WTC11 (cell line): Measurements from ENCODE around the gene TIE1. TPM values are rescaled to one million over a fixed set of nuclear protein-coding genes. Genes with fewer than 3 reads are reported as not detected.

Source experiments
- ATAC-seq: fragments of 200-7000 bp; cut with Tn5 transposase; 2 replicates; pipeline ENCODE4 v1.10.0; 2021; ENCODE audit warnings: mild to moderate bottlenecking, moderate library complexity
- CTCF ChIA-PET: fragments of 300-600 bp; sonication (Branson Sonifier 250); formaldehyde crosslinking; loops from one replicate; lab custom pipeline; 2021; ENCODE audit warnings: antibody characterized with exemption; lab: Charles Lee
- POLR2A ChIA-PET: fragments of 350-600 bp; sonication (Branson Sonifier 250); formaldehyde crosslinking; loops from one replicate; lab custom pipeline; 2021; ENCODE audit warnings: antibody characterized with exemption; lab: Charles Lee
- DNase-seq: peaks from one replicate; pipeline ENCODE4 v3.0.0; 2021; ENCODE audit warnings: low spot score
- H3K27ac Mint-ChIP-seq: 2 replicates; pipeline ENCODE4 v1.8.0; 2021; ENCODE audit warnings: mixed read lengths
- H3K27me3 Mint-ChIP-seq: 2 replicates; pipeline ENCODE4 v1.8.0; 2021; ENCODE audit warnings: low read depth, mild to moderate bottlenecking, moderate library complexity, mixed read lengths
- H3K36me3 Mint-ChIP-seq: 2 replicates; pipeline ENCODE4 v1.8.0; 2021; ENCODE audit warnings: mixed read lengths
- H3K4me1 Mint-ChIP-seq: 2 replicates; pipeline ENCODE4 v1.8.0; 2022; ENCODE audit warnings: mixed read lengths
- H3K4me3 Mint-ChIP-seq: 2 replicates; pipeline ENCODE4 v1.8.0; 2021; ENCODE audit warnings: mild to moderate bottlenecking, moderate library complexity, mixed read lengths
- H3K9me3 Mint-ChIP-seq: 2 replicates; pipeline ENCODE4 v1.8.0; 2021; ENCODE audit warnings: mixed read lengths
- ARID4B ChIP-seq: sonication (generic); formaldehyde crosslinking; IDR thresholded peaks from 2 replicates; pipeline ENCODE4 v1.8.0; 2023; ENCODE audit warnings: missing genetic modification reagents, mild to moderate bottlenecking, borderline replicate concordance
- ATF1 ChIP-seq: sonication (generic); formaldehyde crosslinking; IDR thresholded peaks from 2 replicates; pipeline ENCODE4 v1.8.1; 2023; ENCODE audit warnings: mild to moderate bottlenecking, moderate library complexity, missing genetic modification reagents
- ATF2 ChIP-seq: sonication (generic); formaldehyde crosslinking; IDR thresholded peaks from 2 replicates; pipeline ENCODE4 v1.8.1; 2022; ENCODE audit warnings: low read depth, missing genetic modification reagents, borderline replicate concordance
- CDX4 ChIP-seq: fragments of 250-450 bp; sonication (Bioruptor Pico); IDR thresholded peaks from 2 replicates; pipeline ENCODE4 v1.9.0; 2021; ENCODE audit warnings: moderate library complexity, mild to moderate bottlenecking, inconsistent platforms, borderline replicate concordance
- E2F1 ChIP-seq: sonication (generic); formaldehyde crosslinking; IDR thresholded peaks from 2 replicates; pipeline ENCODE4 v1.8.0; 2022; ENCODE audit warnings: mild to moderate bottlenecking, missing genetic modification reagents
- ELF4 ChIP-seq: sonication (generic); formaldehyde crosslinking; IDR thresholded peaks from 2 replicates; pipeline ENCODE4 v1.8.1; 2022; ENCODE audit warnings: low read depth, mild to moderate bottlenecking, moderate library complexity, missing genetic modification reagents
- ETV6 ChIP-seq: sonication (generic); formaldehyde crosslinking; IDR thresholded peaks from 2 replicates; pipeline ENCODE4 v1.8.1; 2022; ENCODE audit warnings: mild to moderate bottlenecking, missing genetic modification reagents
- FOXP1 ChIP-seq: sonication (generic); formaldehyde crosslinking; IDR thresholded peaks from 2 replicates; pipeline ENCODE4 v1.8.0; 2022; ENCODE audit warnings: missing genetic modification reagents, mild to moderate bottlenecking, moderate library complexity, borderline replicate concordance
- IRF1 ChIP-seq: sonication (generic); formaldehyde crosslinking; IDR thresholded peaks from 2 replicates; pipeline ENCODE4 v1.8.0; 2023; ENCODE audit warnings: missing genetic modification reagents
- IRF2 ChIP-seq: sonication (generic); formaldehyde crosslinking; IDR thresholded peaks from 2 replicates; pipeline ENCODE4 v1.8.0; 2022; ENCODE audit warnings: low read depth, missing genetic modification reagents, borderline replicate concordance
- MYBL2 ChIP-seq: sonication (generic); formaldehyde crosslinking; IDR thresholded peaks from 2 replicates; pipeline ENCODE4 v1.8.1; 2023; ENCODE audit warnings: mild to moderate bottlenecking, moderate library complexity, missing genetic modification reagents
- NR2C2 ChIP-seq: sonication (generic); formaldehyde crosslinking; IDR thresholded peaks from 2 replicates; pipeline ENCODE4 v1.8.0; 2022; ENCODE audit warnings: mild to moderate bottlenecking, missing genetic modification reagents
- SMAD3 ChIP-seq: sonication (generic); formaldehyde crosslinking; IDR thresholded peaks from 2 replicates; pipeline ENCODE4 v1.8.0; 2022; ENCODE audit warnings: missing genetic modification reagents, mild to moderate bottlenecking, borderline replicate concordance
- TP53 ChIP-seq: sonication (generic); formaldehyde crosslinking; IDR thresholded peaks from 2 replicates; pipeline ENCODE4 v1.8.1; 2023; ENCODE audit warnings: mild to moderate bottlenecking, missing genetic modification reagents
- USF1 ChIP-seq: sonication (generic); formaldehyde crosslinking; IDR thresholded peaks from 2 replicates; pipeline ENCODE4 v1.8.0; 2022; ENCODE audit warnings: mild to moderate bottlenecking, missing genetic modification reagents
- USF2 ChIP-seq: sonication (generic); formaldehyde crosslinking; IDR thresholded peaks from 2 replicates; pipeline ENCODE4 v1.8.1; 2023; ENCODE audit warnings: mild to moderate bottlenecking, missing genetic modification reagents, moderate library complexity
- ZNF138 ChIP-seq: sonication (generic); formaldehyde crosslinking; conservative IDR thresholded peaks from 2 replicates; pipeline ENCODE4 v1.8.1; 2022; ENCODE audit warnings: mild to moderate bottlenecking, moderate library complexity, missing genetic modification reagents
- ZNF532 ChIP-seq: fragments of 250-450 bp; sonication (Bioruptor Pico); IDR thresholded peaks from 2 replicates; pipeline ENCODE4 v1.9.0; 2021; ENCODE audit warnings: mild to moderate bottlenecking, borderline replicate concordance
- ZSCAN18 ChIP-seq: fragments of 250-450 bp; sonication (Bioruptor Pico); IDR thresholded peaks from 2 replicates; pipeline ENCODE4 v2.1.2; 2022; ENCODE audit warnings: mild to moderate bottlenecking, moderate library complexity
- total RNA-seq: library from RNA; stranded (reverse); gene quantifications from 3 replicates; pipeline ENCODE4 v1.2.3, GENCODE V29; 2021

Gene TIE1
- total RNA-seq, 1 experiment from 2014 or later = 2.5 TPM

GRCh38 chr1:43357251-43357650 lies 56.5 kb downstream of the TIE1 start:
- POLR2A ChIA-PET = interaction anchor here (2.2 to 2.5 kb wide), 2 partner anchors 32 to 87 kb away, joined by 15 to 17 read pairs; partner anchors contain the start of genes MED8, SZT2 and TMEM125
- CTCF ChIA-PET = interaction anchor here (1.4 to 2.8 kb wide), 7 partner anchors 8 to 131 kb away, joined by 3 to 37 read pairs (median 22); partner anchors contain the start of genes C1orf210 and ELOVL1

More at GRCh38 chr1:43357251-43357650, 56.5 kb downstream of the TIE1 start:
- Mint-ChIP-seq H3K4me3 (peak overlapping the region; percentile 93), H3K36me3 (peaks cover 42% of the 10 kb centered on the region), H3K9me3 (no peaks in the 10 kb centered on the region), H3K27ac (no peak overlapping the region), H3K4me1 (peaks cover 35% of the 10 kb centered on the region), H3K27me3 (no peaks in the 10 kb centered on the region)
- DNase-seq (no peak), ATAC-seq (no peak)
- no peak for TF ChIP-seq ATF2 (CRISPR knock-in tag)
- no peak for TF ChIP-seq SMAD3 (CRISPR knock-in tag)
- TF ChIP-seq USF1 (CRISPR knock-in tag) = no peak
- no peak for TF ChIP-seq E2F1 (CRISPR knock-in tag)
- no peak for TF ChIP-seq ZSCAN18
- TF ChIP-seq ELF4 (CRISPR knock-in tag) = no peak
- no peak for TF ChIP-seq ATF1
- no peak for TF ChIP-seq CDX4 (CRISPR knock-in tag)
- TF ChIP-seq IRF1 (CRISPR knock-in tag) = no peak
- TF ChIP-seq USF2 (CRISPR knock-in tag) = no peak
- no peak for TF ChIP-seq FOXP1 (CRISPR knock-in tag)
- TF ChIP-seq ETV6 (CRISPR knock-in tag) = no peak
- TF ChIP-seq MYBL2 (CRISPR knock-in tag) = no peak
- no peak for TF ChIP-seq ZNF138 (CRISPR knock-in tag)
- TF ChIP-seq ZNF532 (CRISPR knock-in tag) = no peak
- no peak for TF ChIP-seq TP53 (CRISPR knock-in tag)
- no peak for TF ChIP-seq ARID4B (CRISPR knock-in tag)
- no peak for TF ChIP-seq IRF2 (CRISPR knock-in tag)
- no peak for TF ChIP-seq NR2C2 (CRISPR knock-in tag)
